Stimulated activated naive CD8-positive, alpha-beta T cell treated with anti-CD3 and anti-CD28 coated beads, Interleukin-15, Interleukin-2, amounts not matched to agents 100 ng/mL and 50 ng/mL, for 24 hours (primary cell): ENCODE measurements around the gene MAMSTR.
"Not testable (repeated sequence)": the region's sequence is repeated elsewhere in the genome, so short reads cannot be mapped to it uniquely, and the experiment has no call there.

Experiments used
- H3K27ac Mint-ChIP-seq: one replicate; pipeline ENCODE4 v1.8.0; 2021; ENCODE audit warnings: mild to moderate bottlenecking, mixed read lengths
- H3K27me3 Mint-ChIP-seq: one replicate; pipeline ENCODE4 v1.8.0; 2021; ENCODE audit warnings: mixed read lengths
- H3K36me3 Mint-ChIP-seq: one replicate; pipeline ENCODE4 v1.8.0; 2021; ENCODE audit warnings: low read depth, mixed read lengths
- H3K4me1 Mint-ChIP-seq: one replicate; pipeline ENCODE4 v1.8.0; 2021; ENCODE audit warnings: low read depth, mixed read lengths
- H3K4me3 Mint-ChIP-seq: one replicate; pipeline ENCODE4 v1.8.0; 2021; ENCODE audit warnings: mild to moderate bottlenecking, mixed read lengths
- H3K9me3 Mint-ChIP-seq: one replicate; pipeline ENCODE4 v1.8.0; 2021; ENCODE audit warnings: mixed read lengths

The MAMSTR gene

GRCh38 chr19:48715681-48716171 is 3.8 kb downstream of the MAMSTR start:
- no peak overlapping the region for H3K27ac Mint-ChIP-seq
- no peaks in the 10 kb centered on the region for H3K27me3 Mint-ChIP-seq
- no peaks in the 10 kb centered on the region for H3K9me3 Mint-ChIP-seq

GRCh38 chr19:48714759-48715675 is 4.5 kb downstream of the MAMSTR start:
- peaks cover 15% of the 10 kb centered on the region for H3K4me1 Mint-ChIP-seq
- H3K27me3 Mint-ChIP-seq = no peaks in the 10 kb centered on the region
- no peaks in the 10 kb centered on the region for H3K9me3 Mint-ChIP-seq
- H3K36me3 Mint-ChIP-seq = no peaks in the 10 kb centered on the region
- peak overlapping the region; percentile 83 for H3K4me3 Mint-ChIP-seq
- peak overlapping the region; percentile 89 for H3K27ac Mint-ChIP-seq

More at GRCh38 chr19:48715681-48716171, 3.8 kb downstream of the MAMSTR start:
- H3K4me1 Mint-ChIP-seq = peaks cover 19% of the 10 kb centered on the region
- no peaks in the 10 kb centered on the region for H3K36me3 Mint-ChIP-seq
- no peak overlapping the region for H3K4me3 Mint-ChIP-seq

- peak overlapping the region; percentile 83 for H3K4me3 Mint-ChIP-seq
- no peaks in the 10 kb centered on the region for H3K27me3 Mint-ChIP-seq
- H3K4me1 Mint-ChIP-seq = peaks cover 15% of the 10 kb centered on the region
- peak overlapping the region; percentile 89 for H3K27ac Mint-ChIP-seq
- H3K9me3 Mint-ChIP-seq = no peaks in the 10 kb centered on the region
- H3K36me3 Mint-ChIP-seq = no peaks in the 10 kb centered on the region
Observed at GRCh38 chr19:48713864-48714755, 5.4 kb downstream of the MAMSTR start.

GRCh38 chr19:48713041-48713863 is 6.3 kb downstream of the MAMSTR start:
- H3K27ac Mint-ChIP-seq = peak overlapping the region; percentile 52

GRCh38 chr19:48711106-48711662 is 8.3 kb downstream of the MAMSTR start:
- Mint-ChIP-seq H3K9me3 (no peaks in the 10 kb centered on the region), H3K4me1 (peaks cover 15% of the 10 kb centered on the region), H3K36me3 (no peaks in the 10 kb centered on the region), H3K27me3 (no peaks in the 10 kb centered on the region), H3K4me3 (no peak overlapping the region), H3K27ac (no peak overlapping the region)

More at GRCh38 chr19:48713041-48713863, 6.3 kb downstream of the MAMSTR start:
- Mint-ChIP-seq H3K27me3 (no peaks in the 10 kb centered on the region), H3K36me3 (no peaks in the 10 kb centered on the region), H3K4me1 (peaks cover 15% of the 10 kb centered on the region), H3K4me3 (peak overlapping the region; percentile 83), H3K9me3 (no peaks in the 10 kb centered on the region)

GRCh38 chr19:48708471-48708870 is 11.1 kb downstream of the MAMSTR start:
- H3K4me1 Mint-ChIP-seq = peaks cover 6% of the 10 kb centered on the region
- no peaks in the 10 kb centered on the region for H3K36me3 Mint-ChIP-seq
- H3K4me3 Mint-ChIP-seq = no peak overlapping the region
- no peak overlapping the region for H3K27ac Mint-ChIP-seq
- no peaks in the 10 kb centered on the region for H3K9me3 Mint-ChIP-seq
- H3K27me3 Mint-ChIP-seq = no peaks in the 10 kb centered on the region

- Mint-ChIP-seq H3K4me1 (no peaks in the 10 kb centered on the region), H3K27me3 (no peaks in the 10 kb centered on the region), H3K36me3 (no peaks in the 10 kb centered on the region), H3K4me3 (no peak overlapping the region), H3K9me3 (no peaks in the 10 kb centered on the region), H3K27ac (no peak overlapping the region)
Observed at GRCh38 chr19:48705431-48705830, 14.1 kb downstream of the MAMSTR start.

- Mint-ChIP-seq H3K4me1 (no peaks in the 10 kb centered on the region), H3K27ac (no peak overlapping the region), H3K4me3 (no peak overlapping the region), H3K36me3 (no peaks in the 10 kb centered on the region), H3K27me3 (peaks cover 4% of the 10 kb centered on the region), H3K9me3 (no peaks in the 10 kb centered on the region)
Observed at GRCh38 chr19:48703316-48703715, 16.2 kb downstream of the MAMSTR start.

- H3K4me3 Mint-ChIP-seq = no peak overlapping the region
- H3K27me3 Mint-ChIP-seq = peaks cover 7% of the 10 kb centered on the region
- no peak overlapping the region for H3K27ac Mint-ChIP-seq
Observed at GRCh38 chr19:48702701-48703100, 16.8 kb downstream of the MAMSTR start.

GRCh38 chr19:48698046-48698445 is 21.5 kb downstream of the MAMSTR start:
- H3K9me3 Mint-ChIP-seq = no peaks in the 10 kb centered on the region
- H3K4me3 Mint-ChIP-seq = no peak overlapping the region
- no peak overlapping the region for H3K27ac Mint-ChIP-seq
- peaks cover 19% of the 10 kb centered on the region for H3K27me3 Mint-ChIP-seq
- no peaks in the 10 kb centered on the region for H3K36me3 Mint-ChIP-seq
- peaks cover 7% of the 10 kb centered on the region for H3K4me1 Mint-ChIP-seq

More at GRCh38 chr19:48702701-48703100, 16.8 kb downstream of the MAMSTR start:
- Mint-ChIP-seq H3K9me3 (no peaks in the 10 kb centered on the region), H3K36me3 (no peaks in the 10 kb centered on the region), H3K4me1 (no peaks in the 10 kb centered on the region)

- Mint-ChIP-seq H3K4me3 (peak overlapping the region; percentile 35), H3K27me3 (peaks cover 19% of the 10 kb centered on the region), H3K9me3 (no peaks in the 10 kb centered on the region), H3K4me1 (peaks cover 7% of the 10 kb centered on the region), H3K36me3 (no peaks in the 10 kb centered on the region), H3K27ac (no peak overlapping the region)
Observed at GRCh38 chr19:48696353-48697010, 23.0 kb downstream of the MAMSTR start.

- H3K36me3 Mint-ChIP-seq = no peaks in the 10 kb centered on the region
- H3K4me3 Mint-ChIP-seq = peak within 1 kb of the TSS; percentile 35
- peaks cover 7% of the 10 kb centered on the region for H3K4me1 Mint-ChIP-seq
- peaks cover 19% of the 10 kb centered on the region for H3K27me3 Mint-ChIP-seq
- H3K27ac Mint-ChIP-seq = no peak within 1 kb of the TSS
- no peaks in the 10 kb centered on the region for H3K9me3 Mint-ChIP-seq
Observed at GRCh38 chr19:48695743-48696352, 23.7 kb downstream of the MAMSTR start, which contains the start of gene FUT2. FUT2 (plus strand) TSS chr19:48695971; CDS start chr19:48702957, 6,986 bp downstream.

GRCh38 chr19:48693629-48694028 is 25.9 kb downstream of the MAMSTR start:
- not testable (repeated sequence) for H3K9me3 Mint-ChIP-seq, H3K4me3 Mint-ChIP-seq, H3K4me1 Mint-ChIP-seq, H3K36me3 Mint-ChIP-seq, H3K27ac Mint-ChIP-seq
- H3K27me3 Mint-ChIP-seq = peaks cover 15% of the 10 kb centered on the region
